HG03378 (cell line): ENCODE results near the gene SAE1.

ENCODE experiments used
- ATAC-seq: cut with Tn5 transposase; IDR thresholded peaks from one replicate; pipeline ENCODE4 v1.9.1; 2021; ENCODE audit warnings: mild to moderate bottlenecking, moderate library complexity; ENCODE audit not compliant: unreplicated experiment

SAE1 gene

DNA sequence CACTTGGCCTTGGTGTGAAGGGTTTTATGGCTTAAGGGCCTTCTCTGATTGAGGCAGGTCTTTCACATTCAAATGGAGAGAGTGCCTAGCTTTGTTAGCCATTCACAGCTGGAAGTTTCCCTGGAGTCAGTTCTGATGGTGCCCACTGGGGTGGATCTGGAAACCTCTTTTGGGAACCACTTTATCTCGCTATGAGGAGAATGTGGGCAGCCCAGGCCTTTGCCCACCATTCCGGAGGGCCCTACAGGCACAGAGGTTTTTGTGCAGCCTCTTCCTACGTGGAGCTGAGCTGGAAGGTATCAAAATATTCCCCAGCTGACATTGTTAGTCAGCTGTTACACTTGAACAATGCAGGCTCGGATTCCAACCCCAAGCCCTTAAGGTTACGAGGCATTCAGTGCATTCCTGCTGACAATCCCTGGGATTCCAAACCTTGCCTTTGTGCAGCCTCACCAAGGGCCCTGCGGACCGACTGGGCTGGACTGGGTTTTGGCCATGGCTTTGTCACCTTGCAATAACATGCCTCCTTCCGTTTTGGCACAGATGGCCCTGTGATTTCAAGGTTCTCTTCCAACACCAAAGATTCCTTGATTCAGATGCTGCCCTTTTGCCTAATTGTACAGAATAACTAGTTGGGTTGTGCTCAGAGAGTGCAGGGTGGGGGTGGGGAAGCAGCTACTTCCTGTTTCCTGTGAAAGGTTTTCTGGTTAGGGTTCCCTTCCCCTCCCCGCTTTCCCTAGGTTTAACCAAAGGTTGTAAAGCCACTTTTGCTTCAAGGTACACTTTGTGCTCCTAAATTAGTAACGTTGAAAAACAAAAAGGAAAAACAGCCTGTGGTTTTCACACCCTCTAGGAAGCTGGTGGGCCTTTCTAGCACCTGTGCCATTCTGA lies 27.0 kb downstream of the SAE1 start:
- ATAC-seq, result no peak

DNA sequence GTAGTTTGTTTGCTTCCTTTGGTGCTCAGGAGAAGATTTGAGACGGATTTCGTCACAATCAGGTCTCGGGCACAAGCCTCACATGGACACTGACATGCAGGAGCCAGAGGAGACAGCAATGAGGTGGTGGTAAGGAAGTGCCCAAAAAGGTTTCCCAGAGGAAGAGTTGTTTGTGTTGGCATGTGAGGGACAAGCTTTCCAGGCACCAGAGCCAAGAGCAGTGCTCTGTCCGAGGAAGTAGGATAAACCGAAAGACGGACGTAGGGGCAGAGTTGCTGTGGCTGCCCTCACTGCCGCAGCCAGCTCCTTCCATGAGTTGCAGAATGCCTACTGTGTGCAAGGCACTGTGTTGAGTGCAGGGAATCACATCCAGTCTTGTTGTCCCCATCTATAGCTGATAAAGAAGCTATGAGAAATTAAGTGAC lies 27.7 kb downstream of the SAE1 start:
- no peak for ATAC-seq

DNA sequence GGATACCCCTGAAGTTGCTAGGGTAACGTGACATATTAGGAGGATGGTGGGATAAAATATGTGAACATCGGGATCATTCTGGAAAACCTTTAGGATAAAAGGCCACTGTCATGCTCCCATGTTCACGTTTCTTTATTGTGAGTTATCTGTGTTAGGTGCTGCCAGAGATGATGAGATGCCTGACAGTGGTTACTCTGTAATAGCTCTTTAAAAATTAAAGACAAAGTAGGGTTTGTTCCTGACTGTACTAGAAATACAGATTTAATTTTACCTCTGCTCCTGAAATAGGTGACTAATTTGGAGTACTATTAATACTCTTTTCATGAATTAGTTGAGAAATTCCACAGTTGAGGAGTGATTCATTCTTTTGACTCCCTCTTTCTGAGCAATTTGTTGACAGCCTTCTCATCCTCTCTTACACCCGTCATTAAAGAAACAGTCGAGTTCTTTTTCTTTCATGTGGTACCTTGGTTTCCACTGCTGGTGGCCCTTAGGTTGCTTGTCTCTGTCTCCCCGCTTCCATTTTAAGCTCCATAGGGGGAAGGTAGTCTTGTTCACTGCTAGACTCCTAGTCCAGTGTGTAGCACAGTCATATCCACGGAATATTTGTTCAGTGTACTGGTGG lies 28.4 kb downstream of the SAE1 start:
- ATAC-seq, result no peak

DNA sequence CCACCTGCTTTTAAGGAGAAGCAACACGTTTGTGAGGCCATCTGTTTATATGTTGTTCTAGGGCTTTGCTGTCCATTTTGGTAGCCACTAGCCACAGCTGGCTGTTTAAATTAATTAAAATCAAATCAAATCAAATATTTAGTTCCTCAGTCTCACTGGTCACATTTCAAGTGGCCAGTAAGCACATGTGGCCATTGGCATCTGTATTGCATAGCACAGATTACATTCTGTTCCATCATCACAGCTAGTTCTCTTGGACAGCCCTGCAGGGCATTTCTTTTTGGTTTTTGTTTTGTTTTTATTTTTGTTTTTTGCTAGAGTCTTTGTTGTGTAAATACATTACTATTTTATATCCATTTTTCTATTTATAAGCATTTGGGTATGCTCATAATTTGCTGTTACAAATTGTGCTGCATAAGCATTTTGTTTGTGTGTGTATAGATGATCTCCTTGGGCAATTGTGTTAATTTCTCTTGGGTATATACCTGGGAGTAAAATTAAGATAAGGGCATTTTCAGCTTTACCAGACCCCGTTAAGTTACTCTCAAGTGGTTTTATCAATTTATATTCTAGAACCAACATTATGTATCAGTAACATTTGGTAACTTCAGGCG lies 31.3 kb downstream of the SAE1 start:
- ATAC-seq, result no peak

DNA sequence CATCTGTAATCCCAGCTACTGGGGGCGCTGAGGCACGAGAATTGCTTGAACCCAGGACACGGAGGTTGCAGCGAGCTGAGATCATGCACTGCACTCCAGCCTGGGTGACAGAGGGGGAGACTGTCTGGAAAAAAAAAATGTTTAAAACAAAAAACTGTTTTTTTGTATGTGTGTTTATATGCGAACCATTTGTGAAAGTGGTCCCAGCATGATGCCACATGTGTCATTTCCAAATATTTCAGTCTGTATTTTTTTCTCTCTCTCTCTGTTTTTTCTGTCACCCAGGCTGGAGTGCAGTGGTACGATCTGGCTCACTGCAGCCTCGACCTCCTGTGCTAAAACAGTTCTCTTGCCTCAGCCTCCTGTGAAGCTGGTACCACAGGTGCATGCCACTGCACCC lies 37.4 kb downstream of the SAE1 start:
- no peak for ATAC-seq

DNA sequence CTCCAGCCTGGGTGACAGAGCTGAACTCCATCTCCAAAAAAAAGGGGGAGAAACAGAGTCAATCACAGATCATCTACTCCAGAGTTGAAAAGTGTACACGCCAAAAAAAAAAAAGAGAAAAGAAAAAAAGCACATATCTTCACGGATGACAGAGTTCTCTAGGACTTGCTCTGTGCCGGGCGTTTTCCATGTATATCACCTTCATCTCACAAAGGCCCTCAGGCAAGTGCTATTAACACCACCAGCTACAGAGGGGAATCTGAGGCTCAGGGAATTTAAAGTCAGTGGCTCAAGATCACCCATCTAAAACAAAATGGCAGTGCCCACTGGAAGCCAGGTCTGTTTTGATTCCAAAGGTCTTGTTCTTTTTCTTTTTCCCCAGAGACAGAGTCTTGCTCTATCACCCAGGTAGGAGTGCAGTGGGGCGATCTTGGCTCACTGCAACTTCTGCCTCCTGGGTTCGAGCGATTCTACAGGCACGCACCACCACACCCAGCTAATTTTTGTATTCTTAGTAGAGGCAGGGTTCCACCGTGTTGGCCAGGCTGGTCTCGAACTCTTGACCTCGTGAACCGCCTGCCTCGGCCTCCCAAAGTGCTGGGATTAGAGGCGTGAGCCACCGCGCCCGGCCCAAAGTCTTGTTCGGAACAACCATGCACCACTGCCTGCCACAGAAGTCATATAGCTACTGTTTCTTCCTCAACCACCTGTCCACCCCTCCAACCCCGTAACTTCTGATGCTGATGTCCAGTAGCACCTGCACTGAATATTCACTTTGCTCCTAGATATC lies 42.2 kb downstream of the SAE1 start:
- no peak for ATAC-seq

DNA sequence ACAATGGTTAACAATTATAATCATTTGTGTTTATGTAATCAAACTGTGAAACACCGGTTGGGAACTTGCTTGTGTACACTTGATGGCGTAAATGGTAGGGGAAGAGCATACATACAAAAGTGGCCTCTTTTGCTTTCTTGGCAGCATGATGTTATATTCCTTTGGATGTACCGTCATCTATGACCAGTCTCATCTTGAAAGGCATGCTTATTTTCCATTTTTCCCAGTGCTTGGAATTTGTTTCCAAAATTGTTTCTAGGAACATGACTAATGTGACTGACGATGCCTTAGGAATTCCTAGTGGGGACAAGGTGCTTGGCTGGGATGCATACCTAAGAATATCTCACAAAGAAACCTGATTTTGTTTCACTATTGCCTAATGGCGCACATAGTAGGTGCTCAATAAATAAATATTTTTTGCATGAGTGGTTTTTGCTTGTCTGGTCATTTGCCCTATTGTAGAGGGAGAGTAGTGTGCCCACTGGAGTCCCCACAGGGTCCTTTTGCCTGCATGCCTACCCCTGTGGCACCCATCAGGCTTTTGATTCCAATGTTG lies 45.5 kb downstream of the SAE1 start:
- no peak for ATAC-seq

DNA sequence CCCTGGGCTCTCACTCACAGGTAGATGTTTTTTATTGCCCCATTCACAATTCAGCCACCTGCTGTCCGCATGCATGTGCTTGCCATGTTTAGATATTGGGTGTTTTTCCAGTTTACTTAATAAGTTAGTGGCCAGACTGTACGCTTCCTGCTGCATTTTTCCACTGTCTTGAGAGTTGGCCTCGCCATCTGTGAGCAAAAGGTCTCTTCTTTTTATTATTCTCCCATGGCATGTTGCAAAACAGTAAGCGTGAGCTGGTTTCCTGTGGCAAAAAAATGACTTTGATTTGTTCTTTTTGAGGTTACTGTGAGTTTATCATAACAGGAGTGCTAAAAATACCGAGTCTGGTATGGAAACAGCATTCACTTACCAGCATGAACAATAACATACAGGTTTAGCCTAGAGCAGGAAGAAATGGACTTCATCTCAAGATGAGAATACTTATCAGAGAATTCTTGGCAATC lies 46.0 kb downstream of the SAE1 start:
- ATAC-seq, result no peak

DNA sequence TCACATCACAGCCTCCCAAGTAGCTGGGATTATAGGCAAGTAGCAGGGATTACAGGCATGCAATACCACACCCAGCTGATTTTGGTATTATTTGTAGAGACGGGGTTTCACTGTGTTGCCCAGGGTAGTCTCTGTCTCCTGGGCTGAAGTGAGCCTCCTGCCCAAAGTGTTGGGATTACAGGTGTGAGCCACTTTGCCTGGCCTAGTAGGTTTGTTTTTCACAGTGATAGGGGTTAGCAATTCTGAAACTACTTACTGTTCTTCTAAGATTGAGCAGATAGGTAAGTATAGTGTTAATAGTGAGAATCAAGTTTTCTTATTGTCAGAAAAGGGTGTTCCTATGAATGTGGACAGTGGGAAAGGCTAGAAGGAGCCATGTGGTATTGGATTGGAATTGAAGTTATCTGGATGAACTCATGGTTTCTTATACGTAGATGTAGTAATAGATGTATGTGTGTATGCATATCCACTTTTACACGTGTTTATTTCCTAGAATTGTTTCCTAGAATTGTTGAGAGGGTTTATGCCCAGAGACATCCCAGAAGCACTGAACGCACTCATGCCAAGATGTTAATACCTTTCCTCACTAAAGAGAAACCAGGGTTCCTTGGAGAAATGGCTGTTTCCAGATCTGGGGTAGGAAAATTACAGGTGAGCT lies 49.1 kb downstream of the SAE1 start:
- no peak for ATAC-seq

DNA sequence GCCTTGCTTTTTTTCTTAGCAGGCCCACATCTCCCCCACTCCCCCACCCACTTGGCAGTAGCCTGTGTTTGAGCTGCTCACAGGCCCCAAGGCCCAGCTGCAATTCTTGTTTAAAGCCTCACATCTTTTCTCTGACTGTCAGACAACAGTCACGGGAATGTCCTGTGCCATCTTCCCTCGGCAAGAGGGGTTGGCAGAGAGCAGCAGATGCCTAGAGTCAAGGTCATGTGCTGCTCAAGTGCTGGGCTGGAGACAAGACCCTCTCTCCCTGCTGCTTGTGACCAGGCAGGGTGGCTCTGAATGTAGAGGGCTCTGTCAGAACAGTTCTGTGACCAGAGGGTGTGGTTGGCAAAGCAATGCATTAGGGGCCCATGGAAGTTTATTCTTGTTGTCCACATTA lies 53.0 kb downstream of the SAE1 start:
- no peak for ATAC-seq

DNA sequence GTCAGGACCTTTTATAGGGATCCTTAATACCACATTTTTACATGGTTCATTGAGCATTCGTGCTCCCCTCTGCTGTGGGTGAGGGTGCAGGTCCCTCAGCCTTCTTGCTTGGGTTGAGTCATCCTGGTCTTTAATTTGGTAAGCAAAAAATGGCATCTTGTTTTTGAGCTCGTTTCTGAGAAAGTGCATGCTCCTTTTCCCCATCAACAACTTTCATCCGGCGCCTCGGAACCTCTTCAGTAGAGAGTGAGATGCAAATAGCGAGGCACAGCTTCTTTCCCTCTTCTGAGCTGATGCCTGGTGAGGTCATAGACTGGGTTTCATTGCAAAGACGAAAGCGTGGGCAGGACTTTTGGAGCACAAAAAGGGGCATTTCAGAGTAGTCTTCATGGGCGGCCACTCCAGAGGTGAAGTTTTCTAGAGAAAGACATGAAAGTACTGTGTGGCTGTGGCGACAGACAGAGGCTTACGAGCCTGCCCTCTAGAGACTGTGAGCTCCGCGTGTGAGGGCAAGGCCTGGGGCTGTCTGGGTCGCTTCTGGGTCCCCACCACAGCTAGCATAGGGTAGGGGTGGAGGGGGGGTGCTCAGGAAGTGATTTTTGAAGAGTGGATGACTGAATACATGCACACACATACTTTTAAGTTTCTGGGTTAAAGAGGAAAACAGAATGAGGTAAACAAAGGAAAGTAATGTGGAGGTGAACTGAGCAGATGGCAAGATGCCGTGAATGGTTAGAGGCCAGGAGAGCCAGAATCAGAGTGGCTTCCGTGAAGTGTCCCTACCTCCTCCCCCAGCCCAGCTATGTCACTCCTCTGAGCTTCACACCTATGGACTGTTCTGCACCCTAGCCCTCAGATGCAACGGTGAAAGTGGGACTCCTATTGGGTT lies 56.1 kb downstream of the SAE1 start:
- peak; percentile 71 for ATAC-seq

DNA sequence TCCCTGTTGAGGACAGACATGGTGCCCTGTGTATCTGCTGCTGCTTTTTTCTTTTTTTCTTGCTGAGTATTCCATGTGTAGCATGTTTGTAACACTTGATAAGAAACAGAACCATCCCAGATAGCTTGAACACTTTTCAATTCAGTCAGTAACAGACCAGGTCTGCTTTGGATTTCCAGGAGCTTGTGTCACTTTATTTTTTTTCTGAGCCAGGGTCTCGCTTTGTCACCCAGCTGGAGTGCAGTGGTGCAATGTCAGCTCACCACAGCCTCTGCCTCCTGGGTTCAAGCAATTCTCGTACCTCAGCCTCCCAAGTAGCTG lies 56.7 kb downstream of the SAE1 start:
- no peak for ATAC-seq

DNA sequence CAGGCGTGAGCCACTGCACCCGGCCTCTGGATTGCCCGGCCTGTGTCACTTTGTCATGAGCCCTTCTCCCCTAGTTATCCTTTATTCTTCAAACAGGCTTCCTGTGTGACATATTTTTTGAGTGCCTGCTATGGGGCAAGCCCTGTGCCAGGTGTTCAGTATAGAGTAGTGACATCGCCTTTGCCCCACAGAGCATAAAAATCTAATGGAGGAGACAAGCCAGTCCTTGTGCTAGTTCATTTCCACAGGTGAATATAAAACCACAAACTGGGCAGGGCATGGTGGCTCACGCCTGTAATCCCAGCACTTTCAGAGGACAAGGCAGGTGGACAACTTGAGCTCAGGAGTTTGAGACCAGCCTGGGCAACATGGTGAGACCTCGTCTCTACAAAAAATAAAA lies 57.2 kb downstream of the SAE1 start:
- no peak for ATAC-seq

DNA sequence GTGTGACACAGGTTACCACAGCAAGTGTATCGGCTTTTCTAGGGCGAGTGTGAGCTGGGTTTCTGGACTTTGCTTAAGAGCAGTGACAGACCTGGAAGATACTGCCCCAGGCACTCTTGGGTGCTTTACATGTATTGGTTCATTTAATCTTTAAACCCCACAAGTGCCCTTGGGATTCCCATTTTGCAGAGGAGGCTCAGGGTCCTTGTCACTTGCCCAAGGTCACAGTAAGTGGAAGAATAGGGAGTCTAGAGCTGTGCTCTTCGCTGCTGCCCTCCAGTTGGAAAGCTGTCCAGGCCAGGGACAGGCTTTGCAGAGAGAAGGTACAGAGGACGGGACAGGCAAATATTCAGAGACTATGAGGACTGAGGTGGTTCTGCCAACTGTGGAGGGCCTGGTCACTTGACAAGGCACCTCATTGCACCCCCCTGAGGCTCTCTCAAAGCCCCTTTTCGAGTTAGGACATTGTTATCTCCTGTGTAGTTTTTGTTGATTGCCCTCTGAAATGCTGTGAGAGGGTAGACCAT lies 57.9 kb downstream of the SAE1 start:
- no peak for ATAC-seq

DNA sequence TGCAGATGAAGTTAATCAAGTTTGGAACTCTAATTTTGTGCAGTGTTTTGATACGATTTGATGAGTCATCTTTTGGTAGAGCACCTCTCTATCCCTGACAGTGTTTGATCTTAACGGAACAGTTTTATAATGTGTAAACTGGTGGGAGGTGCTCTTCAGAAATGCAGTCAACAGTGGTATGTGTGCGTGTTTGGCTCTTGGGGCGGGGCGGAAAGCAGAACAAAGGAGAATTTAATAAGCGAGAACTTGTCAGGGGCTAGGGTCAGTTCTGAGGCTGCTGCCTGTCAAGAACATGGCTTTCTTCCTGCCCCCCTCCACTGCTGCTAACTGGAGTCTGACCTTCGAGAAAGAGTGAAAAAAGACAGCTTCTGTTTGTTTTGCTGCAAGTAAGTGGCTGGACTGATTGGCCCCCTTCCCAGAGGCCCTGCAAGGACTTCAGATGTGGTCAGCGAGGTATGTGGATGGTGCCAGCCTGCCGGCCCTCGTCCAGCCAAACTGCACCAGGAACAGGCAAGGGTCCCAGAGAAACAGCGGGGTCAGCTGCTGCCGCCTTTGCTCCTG lies 59.6 kb downstream of the SAE1 start:
- ATAC-seq, result no peak

DNA sequence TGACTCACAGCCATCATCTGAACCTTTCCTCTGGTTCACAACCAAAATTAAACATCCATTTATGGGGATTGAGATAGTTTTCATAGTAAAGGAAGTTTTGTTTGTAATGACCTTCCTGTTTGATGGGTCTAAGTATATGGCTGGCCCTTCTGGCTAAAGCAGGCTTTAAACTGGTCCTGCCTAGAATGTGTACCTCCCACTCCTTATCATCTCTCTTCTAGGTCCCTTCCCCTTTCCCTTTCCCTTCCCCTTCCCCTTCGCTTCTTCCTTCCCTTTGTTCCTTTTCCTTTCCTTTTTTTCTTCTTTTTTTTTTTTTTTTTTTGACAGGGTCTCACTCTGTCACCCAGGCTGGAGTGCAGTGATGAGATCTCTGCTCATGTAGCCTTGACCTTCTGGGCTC lies 64.8 kb downstream of the SAE1 start:
- no peak for ATAC-seq

DNA sequence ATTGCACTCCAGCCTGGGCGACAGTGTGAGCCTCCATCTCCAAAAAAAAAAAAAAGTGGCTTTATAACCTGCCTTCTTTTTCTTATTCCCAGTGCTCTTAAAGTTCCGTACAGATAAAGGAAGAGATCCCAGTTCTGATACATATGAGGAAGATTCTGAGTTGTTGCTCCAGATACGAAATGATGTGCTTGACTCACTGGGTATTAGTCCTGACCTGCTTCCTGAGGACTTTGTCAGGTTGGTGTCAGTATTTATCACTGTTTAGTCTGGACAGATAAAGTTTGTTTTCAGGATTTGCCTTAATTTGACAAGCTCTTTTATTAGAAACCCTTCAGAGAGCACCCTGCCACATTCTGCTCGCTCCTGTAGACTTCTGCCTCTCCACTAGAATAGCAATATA lies 66.5 kb downstream of the SAE1 start:
- ATAC-seq, result no peak

DNA sequence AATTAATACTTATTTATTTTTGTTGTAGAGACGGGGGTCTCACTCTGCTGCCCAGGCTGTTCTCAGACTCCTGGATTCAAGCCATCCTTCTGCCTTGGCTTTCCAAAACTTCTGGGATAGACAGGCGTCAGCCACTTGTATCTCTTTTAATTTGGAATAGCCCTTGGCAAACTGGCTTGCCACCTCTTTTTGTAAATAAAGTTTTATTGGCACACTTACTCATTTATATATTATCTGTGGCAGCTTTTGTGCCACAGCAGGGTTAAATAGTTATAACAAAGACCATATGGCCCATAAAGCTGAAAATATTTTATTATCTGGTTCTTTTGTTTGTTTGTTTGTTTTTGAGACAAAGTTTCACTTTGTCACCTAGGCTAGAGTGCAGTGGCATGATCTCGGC lies 69.9 kb downstream of the SAE1 start:
- no peak for ATAC-seq

DNA sequence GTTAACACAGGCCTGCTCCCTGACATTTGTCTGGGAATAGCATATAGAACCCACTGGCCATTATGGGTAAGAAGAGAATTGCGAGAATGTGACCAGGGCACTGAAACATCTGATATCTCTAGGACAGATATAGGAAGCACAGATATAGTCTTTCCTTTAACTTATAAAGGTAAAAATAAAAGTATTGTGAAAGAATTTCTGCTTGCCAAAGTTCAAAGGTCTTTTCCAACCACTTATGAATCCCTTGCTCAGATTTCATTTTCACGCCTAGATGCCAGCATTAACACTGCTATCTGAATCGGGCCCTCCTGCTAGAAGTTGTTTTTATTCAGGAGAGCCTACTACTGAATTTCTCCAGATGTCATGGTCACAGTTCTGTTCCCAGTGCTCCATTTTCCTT lies 72.6 kb downstream of the SAE1 start:
- ATAC-seq, result no peak
